HK-2 (cell line): ENCODE data around the gene PAPLN.
"Not testable (repeated sequence)": the region's sequence is repeated elsewhere in the genome, so short reads cannot be mapped to it uniquely, and the experiment has no call there.

Experiments
- DNase-seq: peaks from one replicate; pipeline ENCODE4 v3.0.0-alpha.2; 2018; ENCODE audit not compliant: unreplicated experiment

The PAPLN gene

DNA sequence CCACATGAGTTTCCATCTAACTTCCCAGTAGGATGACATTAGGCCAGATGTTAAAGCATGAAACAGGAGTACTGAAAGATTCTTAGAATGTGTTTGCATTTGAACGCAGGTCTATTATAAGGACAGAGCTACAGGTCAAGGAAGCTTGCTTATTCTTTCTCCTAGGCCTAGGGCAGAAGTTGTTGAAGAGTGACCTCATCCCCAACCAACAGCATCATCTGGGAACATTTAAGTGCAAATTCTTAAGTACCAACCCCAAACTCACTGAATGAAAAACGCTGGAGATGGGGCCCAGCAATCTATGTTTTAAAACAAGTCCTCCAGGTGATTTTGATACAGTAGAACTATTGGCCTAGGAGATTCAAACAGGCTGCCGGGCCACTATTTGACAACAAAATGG is 52.4 kb downstream of the PAPLN start:
- no peak for DNase-seq

GRCh38 chr14:73290279-73290678 is 53.0 kb downstream of the PAPLN start:
- DNase-seq = no peak

- no peak for DNase-seq
Observed at GRCh38 chr14:73293782-73294781, 56.8 kb downstream of the PAPLN start.

- no peak for DNase-seq
Observed at GRCh38 chr14:73295198-73295796, 58.0 kb downstream of the PAPLN start.

- DNase-seq = no peak
Observed at GRCh38 chr14:73305499-73305898, 68.2 kb downstream of the PAPLN start.

GRCh38 chr14:73307261-73307660 is 70.0 kb downstream of the PAPLN start:
- DNase-seq = no peak

- not testable (repeated sequence) for DNase-seq
Observed at GRCh38 chr14:73309207-73309606, 71.9 kb downstream of the PAPLN start.

- no peak for DNase-seq
Observed at GRCh38 chr14:73311708-73312030, 74.4 kb downstream of the PAPLN start.

DNA sequence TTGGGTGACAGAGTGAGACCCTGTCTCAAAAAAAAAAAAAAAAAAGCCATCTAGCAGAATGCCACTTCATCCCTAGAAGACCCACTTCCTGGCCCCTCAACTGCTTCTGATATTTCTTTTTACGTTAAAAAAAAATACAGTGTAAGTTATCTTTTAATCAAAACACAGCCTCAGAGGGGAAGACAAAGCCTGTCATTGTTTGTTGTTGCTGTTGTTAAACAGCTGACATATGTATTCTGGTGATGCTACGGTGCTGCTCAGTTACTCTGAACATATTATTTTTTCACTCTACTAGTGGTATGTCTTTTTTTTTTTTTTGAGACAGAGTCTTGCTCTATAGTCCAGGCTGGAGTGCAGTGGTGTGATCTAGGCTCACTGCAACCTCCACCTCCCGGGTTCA is 75.4 kb downstream of the PAPLN start:
- DNase-seq = no peak

DNA sequence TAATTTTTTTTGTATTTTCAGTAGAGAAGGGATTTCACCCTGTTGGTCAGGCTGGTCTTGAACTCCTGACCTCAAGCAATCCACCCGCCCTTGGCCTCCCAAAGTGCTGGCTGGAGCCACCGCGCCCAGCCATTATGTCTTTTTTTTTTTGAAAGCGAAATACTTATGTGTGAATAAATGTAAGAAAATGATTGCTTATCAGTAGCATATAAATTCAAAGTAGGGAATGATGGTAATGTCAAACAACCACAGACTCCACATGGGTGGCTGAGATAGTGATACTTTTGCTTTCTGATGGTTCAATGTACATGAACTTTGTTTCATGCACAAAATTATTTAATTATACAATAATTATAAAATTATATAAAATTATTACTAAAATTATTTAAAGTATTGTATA is 75.8 kb downstream of the PAPLN start:
- DNase-seq = no peak

DNA sequence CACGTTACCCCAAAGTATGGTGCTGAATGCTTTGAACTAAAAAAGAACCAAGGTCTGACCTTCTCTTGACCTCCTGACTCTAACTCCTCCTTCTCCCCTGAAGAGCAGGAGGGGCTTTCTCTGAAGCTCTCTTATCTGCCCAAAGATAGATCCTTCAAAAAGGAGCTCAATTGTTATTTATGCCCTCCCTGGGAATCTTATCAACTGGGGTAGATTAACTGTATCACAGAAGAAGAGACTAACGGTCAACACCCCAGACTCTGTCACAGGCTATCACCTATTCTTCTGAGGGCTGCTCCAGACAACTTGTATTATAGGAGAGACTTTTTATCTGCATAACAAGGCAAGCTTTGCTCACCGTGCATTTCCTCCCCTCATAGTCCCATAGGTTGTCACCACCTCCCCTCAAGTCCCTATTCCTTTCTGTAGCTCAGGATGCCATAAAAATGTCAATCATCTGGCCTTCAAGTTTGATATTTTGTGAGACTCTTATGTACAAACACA is 86.6 kb downstream of the PAPLN start:
- DNase-seq = no peak
